ENCODE measurements around the gene IARS1.

Gene IARS1

DNA sequence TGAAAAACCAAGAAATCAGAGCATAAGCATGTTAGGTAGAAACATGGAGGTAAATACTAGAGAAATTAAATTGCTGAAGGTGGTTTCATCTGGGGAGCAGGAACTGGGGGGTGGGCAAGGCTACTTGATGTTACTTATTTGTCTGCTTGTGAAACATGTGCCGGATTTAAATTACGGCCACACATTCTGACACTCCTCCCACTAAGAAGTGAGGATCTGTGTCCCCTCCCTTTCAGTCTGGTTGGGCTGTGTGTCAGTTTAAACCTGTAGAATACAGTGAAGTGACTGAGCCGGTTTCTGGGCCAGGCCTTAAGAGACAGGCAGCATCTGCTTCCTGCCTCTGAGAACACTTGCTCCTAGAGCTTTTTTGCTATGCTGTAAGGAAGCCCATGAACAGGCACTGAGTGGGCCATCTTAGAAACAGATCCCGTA, 2.3 kb upstream of the IARS1 start:
- TF ChIP-seq MYC (IDR thresholded peaks at IDR 0.05; ENCODE audit: low read depth, low read length) (peak; percentile 19; the same call in 1 of the 2 replicates), MAX (IDR thresholded peaks at IDR 0.05; ENCODE audit: low read depth, low read length) (0 out of 2 replicates have a peak, but pooled peaks have one; percentile 29), POLR2A (IDR thresholded peaks at IDR 0.05; ENCODE audit: extremely low read depth, insufficient read length) (no peak), CTCF (IDR thresholded peaks at IDR 0.05; ENCODE audit: low read depth, low read length) (no peak)
- no peak overlapping the region for H3K4me3 ChIP-seq (ENCODE audit: low read depth, low read length)
- DNase-seq (ENCODE audit: low read depth), result peak; percentile 55

GRCh38 chr9:92295240-92295790, 1.8 kb upstream of the IARS1 start:
- DNase-seq (ENCODE audit: low read depth), result no peak
- peak overlapping the region; percentile 98 for H3K4me3 ChIP-seq (ENCODE audit: low read depth, low read length)
- TF ChIP-seq MYC (IDR thresholded peaks at IDR 0.05; ENCODE audit: low read depth, low read length) (no peak), MAX (IDR thresholded peaks at IDR 0.05; ENCODE audit: low read depth, low read length) (no peak), CTCF (IDR thresholded peaks at IDR 0.05; ENCODE audit: low read depth, low read length) (no peak), POLR2A (IDR thresholded peaks at IDR 0.05; ENCODE audit: extremely low read depth, insufficient read length) (no peak)

- TF ChIP-seq MYC (IDR thresholded peaks at IDR 0.05; ENCODE audit: low read depth, low read length) (no peak), POLR2A (IDR thresholded peaks at IDR 0.05; ENCODE audit: extremely low read depth, insufficient read length) (no peak), MAX (IDR thresholded peaks at IDR 0.05; ENCODE audit: low read depth, low read length) (no peak), CTCF (IDR thresholded peaks at IDR 0.05; ENCODE audit: low read depth, low read length) (no peak)
- DNase-seq (ENCODE audit: low read depth), result peak; percentile 55
- peak overlapping the region; percentile 98 for H3K4me3 ChIP-seq (ENCODE audit: low read depth, low read length)
Observed at GRCh38 chr9:92294297-92294676, 790 bp upstream of the IARS1 start.

DNA sequence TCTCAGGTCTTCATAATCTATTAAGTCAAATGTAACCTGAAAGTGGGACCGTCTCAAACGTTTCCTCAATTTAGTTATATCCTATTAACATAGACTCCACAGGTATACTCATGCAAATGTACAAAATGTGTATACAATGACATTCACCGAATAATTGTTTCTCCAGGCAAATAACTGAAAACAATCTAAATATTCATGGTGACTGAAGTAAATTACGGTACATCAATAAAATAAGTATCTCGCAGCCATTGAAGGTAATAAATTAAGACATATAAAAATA, 482 bp downstream of the IARS1 start:
- no peak for TF ChIP-seq POLR2A (IDR thresholded peaks at IDR 0.05; ENCODE audit: extremely low read depth, insufficient read length)
- TF ChIP-seq MYC (IDR thresholded peaks at IDR 0.05; ENCODE audit: low read depth, low read length), result no peak
- no peak for TF ChIP-seq CTCF (IDR thresholded peaks at IDR 0.05; ENCODE audit: low read depth, low read length)
- peak; percentile 22 for DNase-seq (ENCODE audit: low read depth)
- H3K4me3 ChIP-seq (ENCODE audit: low read depth, low read length), result peak overlapping the region; percentile 98

DNA sequence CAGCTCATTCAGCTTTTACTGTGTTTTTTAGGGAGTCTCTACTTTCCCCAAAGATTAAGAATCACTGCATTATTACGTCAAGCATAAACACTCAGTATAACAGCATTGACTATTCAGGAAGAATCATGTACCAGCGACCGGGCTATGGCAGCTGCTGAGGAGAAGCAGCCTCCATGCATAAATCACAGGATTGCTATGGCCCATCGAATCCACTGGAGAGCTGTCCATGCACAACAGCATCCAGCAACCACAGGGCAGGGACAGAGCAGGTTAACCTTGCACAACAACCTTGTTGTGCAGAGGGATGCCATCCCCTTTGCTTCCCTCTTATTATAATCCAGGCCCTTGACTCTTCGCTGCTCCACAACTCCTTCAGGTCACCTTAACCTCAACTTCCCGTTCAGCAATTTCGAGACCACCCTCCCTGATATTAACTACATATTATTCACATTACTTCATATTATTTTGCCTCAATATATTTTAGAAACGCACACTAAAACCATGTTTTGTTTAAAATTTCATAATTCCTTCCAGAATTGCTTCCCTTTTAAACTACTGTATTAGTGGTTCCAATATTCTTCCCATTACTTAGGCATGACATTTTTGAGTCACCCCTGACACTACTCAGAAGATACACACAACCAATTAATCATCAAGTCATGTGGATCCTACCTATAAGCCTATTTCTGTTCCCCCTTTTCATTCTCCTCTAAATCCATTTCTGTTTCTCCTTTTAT, 991 bp downstream of the IARS1 start:
- DNase-seq (ENCODE audit: low read depth), result peak; percentile 55
- no peak for TF ChIP-seq CTCF (IDR thresholded peaks at IDR 0.05; ENCODE audit: low read depth, low read length)
- TF ChIP-seq MAX (IDR thresholded peaks at IDR 0.05; ENCODE audit: low read depth, low read length), result no peak
- TF ChIP-seq POLR2A (IDR thresholded peaks at IDR 0.05; ENCODE audit: extremely low read depth, insufficient read length), result no peak

More for the DNA sequence above, 991 bp downstream of the IARS1 start:
- H3K4me3 ChIP-seq (ENCODE audit: low read depth, low read length), result peak overlapping the region; percentile 98
